ENCODE data around the gene CHKB.

Gene CHKB

GRCh38 chr22:50570861-50571260 lies 11.8 kb downstream of the CHKB start:
- no peak overlapping the region for H3K27ac ChIP-seq
- no peak for TF ChIP-seq CTCF (IDR thresholded peaks at IDR 0.05)
- no peaks in the 10 kb centered on the region for H3K9me3 ChIP-seq
- H3K36me3 ChIP-seq = peaks cover 79% of the 10 kb centered on the region
- H3K27me3 ChIP-seq = no peaks in the 10 kb centered on the region
- H3K4me3 ChIP-seq (ENCODE audit: low read depth in 1 of 2, low read length in 1 of 2) = no peak overlapping the region
- H3K4me1 ChIP-seq (ENCODE audit: control insufficient read depth in 1 of 2, insufficient read depth in 1 of 2, low read depth in 1 of 2, low read length in 1 of 2) = no peaks in the 10 kb centered on the region

- no peaks in the 10 kb centered on the region for H3K4me1 ChIP-seq (ENCODE audit: control insufficient read depth in 1 of 2, insufficient read depth in 1 of 2, low read depth in 1 of 2, low read length in 1 of 2)
- peaks cover 5% of the 10 kb centered on the region for H3K27me3 ChIP-seq
- H3K4me3 ChIP-seq (ENCODE audit: low read depth in 1 of 2, low read length in 1 of 2) = no peak overlapping the region
- no peak for TF ChIP-seq CTCF (IDR thresholded peaks at IDR 0.05)
- no peaks in the 10 kb centered on the region for H3K9me3 ChIP-seq
- H3K36me3 ChIP-seq = peaks cover 72% of the 10 kb centered on the region
- no peak overlapping the region for H3K27ac ChIP-seq
Observed at GRCh38 chr22:50569896-50570535, 12.6 kb downstream of the CHKB start.

GRCh38 chr22:50569041-50569459 lies 13.6 kb downstream of the CHKB start:
- TF ChIP-seq CTCF (IDR thresholded peaks at IDR 0.05) = no peak
- Histone ChIP-seq H3K27me3 (peaks cover 15% of the 10 kb centered on the region), H3K4me3 (ENCODE audit: low read depth in 1 of 2, low read length in 1 of 2) (no peak overlapping the region), H3K36me3 (peaks cover 67% of the 10 kb centered on the region), H3K27ac (no peak overlapping the region), H3K4me1 (ENCODE audit: control insufficient read depth in 1 of 2, insufficient read depth in 1 of 2, low read depth in 1 of 2, low read length in 1 of 2) (no peaks in the 10 kb centered on the region), H3K9me3 (no peaks in the 10 kb centered on the region)

GRCh38 chr22:50568626-50569025 lies 14.0 kb downstream of the CHKB start:
- Histone ChIP-seq H3K36me3 (peaks cover 62% of the 10 kb centered on the region), H3K27me3 (peaks cover 19% of the 10 kb centered on the region), H3K9me3 (no peaks in the 10 kb centered on the region), H3K4me1 (ENCODE audit: control insufficient read depth in 1 of 2, insufficient read depth in 1 of 2, low read depth in 1 of 2, low read length in 1 of 2) (peaks cover 3% of the 10 kb centered on the region in 2 experiments), H3K27ac (no peak overlapping the region), H3K4me3 (ENCODE audit: low read depth in 1 of 2, low read length in 1 of 2) (no peak overlapping the region)
- no peak for TF ChIP-seq CTCF (IDR thresholded peaks at IDR 0.05)

GRCh38 chr22:50567721-50568252 lies 14.9 kb downstream of the CHKB start:
- no peak overlapping the region for H3K27ac ChIP-seq
- peaks cover 11% of the 10 kb centered on the region in 2 experiments for H3K4me1 ChIP-seq (ENCODE audit: control insufficient read depth in 1 of 2, insufficient read depth in 1 of 2, low read depth in 1 of 2, low read length in 1 of 2)
- H3K36me3 ChIP-seq = peaks cover 54% of the 10 kb centered on the region
- no peak for TF ChIP-seq CTCF (IDR thresholded peaks at IDR 0.05)
- no peak overlapping the region for H3K4me3 ChIP-seq (ENCODE audit: low read depth in 1 of 2, low read length in 1 of 2)
- no peaks in the 10 kb centered on the region for H3K9me3 ChIP-seq
- peaks cover 21% of the 10 kb centered on the region for H3K27me3 ChIP-seq

Measured in neutrophil (primary cell).